ENCODE results near the gene EGFLAM.
"Not testable (repeated sequence)": the region's sequence is repeated elsewhere in the genome, so short reads cannot be mapped to it uniquely, and the experiment has no call there.

Gene EGFLAM

GRCh38 chr5:38380537-38380936 is 122.2 kb downstream of the EGFLAM start:
- DNase-seq = no peak

GRCh38 chr5:38381361-38381760 is 123.0 kb downstream of the EGFLAM start:
- DNase-seq = no peak

GRCh38 chr5:38382898-38383297 is 124.5 kb downstream of the EGFLAM start:
- no peak for DNase-seq

- DNase-seq = no peak
Observed at GRCh38 chr5:38383701-38384100, 125.3 kb downstream of the EGFLAM start.

- no peak for DNase-seq
Observed at GRCh38 chr5:38384396-38384795, 126.0 kb downstream of the EGFLAM start.

- no peak for DNase-seq
Observed at GRCh38 chr5:38387161-38387560, 128.8 kb downstream of the EGFLAM start.

GRCh38 chr5:38393636-38394035 is 135.3 kb downstream of the EGFLAM start:
- DNase-seq = peak; percentile 4

GRCh38 chr5:38396766-38397165 is 138.4 kb downstream of the EGFLAM start:
- no peak for DNase-seq

GRCh38 chr5:38400365-38400764 is 142.0 kb downstream of the EGFLAM start:
- DNase-seq = no peak

- DNase-seq = no peak
Observed at GRCh38 chr5:38401145-38401544, 142.8 kb downstream of the EGFLAM start.

- no peak for DNase-seq
Observed at GRCh38 chr5:38403406-38403805, 145.0 kb downstream of the EGFLAM start.

- DNase-seq = no peak
Observed at GRCh38 chr5:38403877-38404635, 145.7 kb downstream of the EGFLAM start.

- DNase-seq = no peak
Observed at GRCh38 chr5:38404667-38405276, 146.4 kb downstream of the EGFLAM start.

GRCh38 chr5:38408446-38409198 is 150.3 kb downstream of the EGFLAM start:
- no peak for DNase-seq

GRCh38 chr5:38410304-38410990 is 152.1 kb downstream of the EGFLAM start:
- DNase-seq = no peak

GRCh38 chr5:38413696-38414095 is 155.3 kb downstream of the EGFLAM start:
- no peak for DNase-seq

GRCh38 chr5:38414348-38414747 is 156.0 kb downstream of the EGFLAM start:
- DNase-seq = no peak

- DNase-seq = not testable (repeated sequence)
Observed at GRCh38 chr5:38415772-38416171, 157.4 kb downstream of the EGFLAM start.

GRCh38 chr5:38417658-38418017 is 159.3 kb downstream of the EGFLAM start:
- no peak for DNase-seq

GRCh38 chr5:38420246-38420645 is 161.9 kb downstream of the EGFLAM start:
- no peak for DNase-seq

- DNase-seq = no peak
Observed at GRCh38 chr5:38420691-38421390, 162.5 kb downstream of the EGFLAM start.

GRCh38 chr5:38422622-38423021 is 164.3 kb downstream of the EGFLAM start:
- DNase-seq = no peak
